Measurements from ENCODE around the gene MRGPRX2. TPM values are rescaled to one million over a fixed set of nuclear protein-coding genes. Genes with fewer than 3 reads are reported as not detected.

Gene MRGPRX2
- polyA plus RNA-seq, 1 of the 3 experiments (the other 2 are of a cell fraction) = not detected

GRCh38 chr11:19089421-19089820 lies 28.9 kb upstream of the MRGPRX2 start:
- DNase-seq = no peak
- no peaks in the 10 kb centered on the region for H3K4me1 ChIP-seq (ENCODE audit: control insufficient read depth in 1 of 2, insufficient read depth in 2 of 2, low read depth in 1 of 2, low read length in 1 of 2)
- no peaks in the 10 kb centered on the region for H3K27me3 ChIP-seq (ENCODE audit: insufficient read depth)
- H2AFZ ChIP-seq (ENCODE audit: low read depth) = no peak overlapping the region
- no peaks in the 10 kb centered on the region for H4K20me1 ChIP-seq (ENCODE audit: insufficient read depth)
- 54% methylated on average over 5 of the region's 5 CpGs for WGBS (ENCODE audit: low lambda C conversion rate)
- no peak overlapping the region for H3K4me2 ChIP-seq
- H3K9me3 ChIP-seq = no peaks in the 10 kb centered on the region
- ChIA-PET CTCF (interaction anchor here (1.5 to 4.8 kb wide), 2 partner anchors 12 to 18 kb away, joined by 6 to 35 read pairs; no protein-coding TSS in a partner anchor), POLR2A (no interaction called here)
- no peak overlapping the region for H3K4me3 ChIP-seq (ENCODE audit: low read depth in 2 of 2, low read length in 1 of 2)
- H3K79me2 ChIP-seq (ENCODE audit: insufficient read depth) = no peaks in the 10 kb centered on the region
- no peak overlapping the region for H3K27ac ChIP-seq (ENCODE audit: low read depth in 2 of 2, low read length in 1 of 2)
- H3F3A ChIP-seq (replicated peaks; ENCODE audit: insufficient read depth) = no peaks in the 10 kb centered on the region
- no peak overlapping the region for H3K9ac ChIP-seq
- no peaks in the 10 kb centered on the region for H3K36me3 ChIP-seq (replicated peaks in 1 of 2; ENCODE audit: control insufficient read depth in 1 of 2, insufficient read depth in 2 of 2, low read length in 1 of 2)
- TF ChIP-seq CHD2 (IDR thresholded peaks at IDR 0.05; ENCODE audit: low read length, partially characterized antibody) (no peak), CTCF (IDR thresholded peaks at IDR 0.05) (no peak), GATA2 (CRISPR knock-in tag; IDR thresholded peaks at IDR 0.05) (no peak), RAD21 (IDR thresholded peaks at IDR 0.05; ENCODE audit: low read length) (no peak), FOXJ3 (CRISPR knock-in tag; IDR thresholded peaks at IDR 0.05) (no peak), NFIC (IDR thresholded peaks at IDR 0.05; ENCODE audit: borderline replicate concordance) (no peak), TAF1 (IDR thresholded peaks at IDR 0.05; ENCODE audit: borderline replicate concordance, low read depth, low read length) (no peak), EZH2phosphoT487 (IDR thresholded peaks at IDR 0.05; ENCODE audit: borderline replicate concordance, low read depth) (no peak), RFX5 (IDR thresholded peaks at IDR 0.05; ENCODE audit: low read length) (no peak), MXI1 (IDR thresholded peaks at IDR 0.05; ENCODE audit: low read depth, low read length) (no peak), RCOR1 (IDR thresholded peaks at IDR 0.05; ENCODE audit: low read length) (no peak), ELF1 (IDR thresholded peaks at IDR 0.05) (no peak), GABPA (IDR thresholded peaks at IDR 0.05; ENCODE audit: low read depth) (no peak), FOXM1 (IDR thresholded peaks at IDR 0.05; ENCODE audit: low read depth) (no peak), JUND (IDR thresholded peaks at IDR 0.05) (no peak), PBX3 (IDR thresholded peaks at IDR 0.05) (no peak), TEAD4 (IDR thresholded peaks at IDR 0.05; ENCODE audit: borderline replicate concordance, insufficient read depth) (no peak)
- TF ChIP-seq, protein P1, sequence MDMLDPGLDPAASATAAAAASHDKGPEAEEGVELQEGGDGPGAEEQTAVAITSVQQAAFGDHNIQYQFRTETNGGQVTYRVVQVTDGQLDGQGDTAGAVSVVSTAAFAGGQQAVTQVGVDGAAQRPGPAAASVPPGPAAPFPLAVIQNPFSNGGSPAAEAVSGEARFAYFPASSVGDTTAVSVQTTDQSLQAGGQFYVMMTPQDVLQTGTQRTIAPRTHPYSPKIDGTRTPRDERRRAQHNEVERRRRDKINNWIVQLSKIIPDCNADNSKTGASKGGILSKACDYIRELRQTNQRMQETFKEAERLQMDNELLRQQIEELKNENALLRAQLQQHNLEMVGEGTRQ (IDR thresholded peaks at IDR 0.05; ENCODE audit: borderline replicate concordance, low read depth, low read length) = no peak
- H3K9me2 ChIP-seq = no peaks in the 10 kb centered on the region

Data from SK-N-SH (cell line).